WTC11 (cell line): ENCODE measurements around the gene NKAP. TPM values are rescaled to one million over a fixed set of nuclear protein-coding genes. Genes with fewer than 3 reads are reported as not detected.

Experiments
- ATAC-seq: fragments of 200-7000 bp; cut with Tn5 transposase; 2 replicates; pipeline ENCODE4 v1.10.0; 2021; ENCODE audit warnings: mild to moderate bottlenecking, moderate library complexity
- CTCF ChIA-PET: fragments of 300-600 bp; sonication (Branson Sonifier 250); formaldehyde crosslinking; loops from one replicate; lab custom pipeline; 2021; ENCODE audit warnings: antibody characterized with exemption; lab: Charles Lee
- POLR2A ChIA-PET: fragments of 350-600 bp; sonication (Branson Sonifier 250); formaldehyde crosslinking; loops from one replicate; lab custom pipeline; 2021; ENCODE audit warnings: antibody characterized with exemption; lab: Charles Lee
- DNase-seq: peaks from one replicate; pipeline ENCODE4 v3.0.0; 2021; ENCODE audit warnings: low spot score
- H3K27ac Mint-ChIP-seq: 2 replicates; pipeline ENCODE4 v1.8.0; 2021; ENCODE audit warnings: mixed read lengths
- H3K27me3 Mint-ChIP-seq: 2 replicates; pipeline ENCODE4 v1.8.0; 2021; ENCODE audit warnings: low read depth, mild to moderate bottlenecking, moderate library complexity, mixed read lengths
- H3K36me3 Mint-ChIP-seq: 2 replicates; pipeline ENCODE4 v1.8.0; 2021; ENCODE audit warnings: mixed read lengths
- H3K4me1 Mint-ChIP-seq: 2 replicates; pipeline ENCODE4 v1.8.0; 2022; ENCODE audit warnings: mixed read lengths
- H3K4me3 Mint-ChIP-seq: 2 replicates; pipeline ENCODE4 v1.8.0; 2021; ENCODE audit warnings: mild to moderate bottlenecking, moderate library complexity, mixed read lengths
- H3K9me3 Mint-ChIP-seq: 2 replicates; pipeline ENCODE4 v1.8.0; 2021; ENCODE audit warnings: mixed read lengths
- AFF4 ChIP-seq: sonication (generic); formaldehyde crosslinking; IDR thresholded peaks from 2 replicates; pipeline ENCODE4 v1.8.1; 2023; ENCODE audit warnings: mild to moderate bottlenecking, missing genetic modification reagents, borderline replicate concordance
- ARID4B ChIP-seq: sonication (generic); formaldehyde crosslinking; IDR thresholded peaks from 2 replicates; pipeline ENCODE4 v1.8.0; 2023; ENCODE audit warnings: missing genetic modification reagents, mild to moderate bottlenecking, borderline replicate concordance
- CREM ChIP-seq: sonication (generic); formaldehyde crosslinking; IDR thresholded peaks from 2 replicates; pipeline ENCODE4 v1.8.1; 2022; ENCODE audit warnings: mild to moderate bottlenecking, missing genetic modification reagents, moderate library complexity
- ESRRA ChIP-seq: sonication (generic); formaldehyde crosslinking; IDR thresholded peaks from 2 replicates; pipeline ENCODE4 v1.8.1; 2022; ENCODE audit warnings: mild to moderate bottlenecking, missing genetic modification reagents, borderline replicate concordance
- GABPB1 ChIP-seq: sonication (generic); formaldehyde crosslinking; IDR thresholded peaks from 2 replicates; pipeline ENCODE4 v1.8.1; 2023; ENCODE audit warnings: mild to moderate bottlenecking, missing genetic modification reagents
- IRF2 ChIP-seq: sonication (generic); formaldehyde crosslinking; IDR thresholded peaks from 2 replicates; pipeline ENCODE4 v1.8.0; 2022; ENCODE audit warnings: low read depth, missing genetic modification reagents, borderline replicate concordance
- MAX ChIP-seq: sonication (generic); formaldehyde crosslinking; IDR thresholded peaks from 2 replicates; pipeline ENCODE4 v1.8.0; 2022; ENCODE audit warnings: mild to moderate bottlenecking, missing genetic modification reagents
- NFYB ChIP-seq: sonication (generic); formaldehyde crosslinking; conservative IDR thresholded peaks from 2 replicates; pipeline ENCODE4 v1.8.0; 2022; ENCODE audit warnings: low read depth, missing genetic modification reagents
- OVOL2 ChIP-seq: fragments of 250-450 bp; sonication (Bioruptor Pico); IDR thresholded peaks from 2 replicates; pipeline ENCODE4 v1.9.0; 2021; ENCODE audit warnings: mild to moderate bottlenecking, borderline replicate concordance
- PRDM15 ChIP-seq: sonication (generic); formaldehyde crosslinking; IDR thresholded peaks from 2 replicates; pipeline ENCODE4 v1.8.0; 2022; ENCODE audit warnings: missing genetic modification reagents
- RELA ChIP-seq: sonication (generic); formaldehyde crosslinking; IDR thresholded peaks from 2 replicates; pipeline ENCODE4 v1.8.1; 2022; ENCODE audit warnings: missing genetic modification reagents, mild to moderate bottlenecking, borderline replicate concordance
- SP1 ChIP-seq: sonication (generic); formaldehyde crosslinking; conservative IDR thresholded peaks from 2 replicates; pipeline ENCODE4 v1.8.1; 2022; ENCODE audit warnings: missing genetic modification reagents
- STAT6 ChIP-seq: sonication (generic); formaldehyde crosslinking; conservative IDR thresholded peaks from 2 replicates; pipeline ENCODE4 v1.8.1; 2023; ENCODE audit warnings: mild to moderate bottlenecking, low read depth, missing genetic modification reagents, moderate library complexity
- ZNF219 ChIP-seq: sonication (generic); formaldehyde crosslinking; IDR thresholded peaks from 2 replicates; pipeline ENCODE4 v1.8.0; 2023; ENCODE audit warnings: missing genetic modification reagents, mild to moderate bottlenecking, borderline replicate concordance
- ZNF512 ChIP-seq: sonication (generic); formaldehyde crosslinking; IDR thresholded peaks from 2 replicates; pipeline ENCODE4 v1.8.1; 2022; ENCODE audit warnings: missing genetic modification reagents, borderline replicate concordance
- total RNA-seq: library from RNA; stranded (reverse); gene quantifications from 3 replicates; pipeline ENCODE4 v1.2.3, GENCODE V29; 2021

Gene NKAP
- total RNA-seq, 1 experiment from 2014 or later = 6.9 TPM

- peaks cover 10% of the 10 kb centered on the region; the same call in 1 of the 2 replicates for H3K4me1 Mint-ChIP-seq
- H3K36me3 Mint-ChIP-seq = peaks cover 6% of the 10 kb centered on the region; the same call in 1 of the 2 replicates
- H3K27me3 Mint-ChIP-seq = no peaks in the 10 kb centered on the region
- ChIA-PET CTCF (interaction anchor here (1.4 kb wide), 1 partner anchor 16 kb away, joined by 7 read pairs; no protein-coding TSS in a partner anchor), POLR2A (interaction anchor here (1.6 to 2.4 kb wide), 2 partner anchors 19 to 80 kb away, joined by 9 to 12 read pairs; partner anchors contain the start of genes RPL39 and UPF3B)
- DNase-seq = peak; percentile 70
- peak within 1 kb of the TSS; percentile 90 for H3K4me3 Mint-ChIP-seq
- peak; percentile 94 for ATAC-seq
- peak within 1 kb of the TSS; percentile 97 for H3K27ac Mint-ChIP-seq
- TF ChIP-seq CREM (0 out of 2 replicates have a peak, but pooled peaks have one; percentile 35), ARID4B (CRISPR knock-in tag) (no peak), ZNF219 (CRISPR knock-in tag) (no peak), ZNF512 (CRISPR knock-in tag) (no peak), SP1 (CRISPR knock-in tag) (0 out of 2 replicates have a peak, but pooled peaks have one; percentile 40), GABPB1 (peak; percentile 70), MAX (CRISPR knock-in tag) (peak; percentile 20; the same call in 1 of the 2 replicates), ESRRA (CRISPR knock-in tag) (peak; percentile 81; the same call in 1 of the 2 replicates)
- H3K9me3 Mint-ChIP-seq = no peaks in the 10 kb centered on the region
These were observed 71.8 kb downstream of the NKAP start, which contains the start of the genes NDUFA1 and RNF113A for GRCh38 chrX:119871599-119872395. TSS of gene NDUFA1 (plus strand) at chrX:119871832. CDS start at chrX:119871912, 80 bp downstream. TSS of gene RNF113A (minus strand) at chrX:119871733. CDS start at chrX:119871613, 120 bp downstream.

- peaks cover 10% of the 10 kb centered on the region; the same call in 1 of the 2 replicates for H3K4me1 Mint-ChIP-seq
- no peak for DNase-seq
- TF ChIP-seq OVOL2 (CRISPR knock-in tag) = no peak
- TF ChIP-seq STAT6 (CRISPR knock-in tag) = no peak
- no peak for TF ChIP-seq NFYB (CRISPR knock-in tag)
- TF ChIP-seq AFF4 = no peak
- TF ChIP-seq IRF2 (CRISPR knock-in tag) = no peak
- TF ChIP-seq RELA = no peak
- TF ChIP-seq PRDM15 (CRISPR knock-in tag) = no peak
- TF ChIP-seq, all 79 proteins: peak for 0
- peak overlapping the region; percentile 90 for H3K4me3 Mint-ChIP-seq
- H3K27me3 Mint-ChIP-seq = no peaks in the 10 kb centered on the region
- no peaks in the 10 kb centered on the region for H3K9me3 Mint-ChIP-seq
- CTCF ChIA-PET = interaction anchor here (1.4 kb wide), 1 partner anchor 17 kb away, joined by 7 read pairs; no protein-coding TSS in a partner anchor
- H3K27ac Mint-ChIP-seq = peak overlapping the region; percentile 97
- ATAC-seq = peak; percentile 36
- H3K36me3 Mint-ChIP-seq = peaks cover 6% of the 10 kb centered on the region; the same call in 1 of the 2 replicates
- POLR2A ChIA-PET = interaction anchor here (1.6 to 2.4 kb wide), 2 partner anchors 19 to 80 kb away, joined by 9 to 12 read pairs; partner anchors contain the start of genes RPL39 and UPF3B
These were observed 72.3 kb downstream of the NKAP start for GRCh38 chrX:119871245-119871598.
